HepG2 (cell line): Measurements from ENCODE around the gene ERVH48-1.

ENCODE experiments used
- ARNTL ChIP-seq: sonication (generic); formaldehyde crosslinking; IDR thresholded peaks from 2 replicates; pipeline ENCODE4 v1.4.0; 2020; ENCODE audit warnings: mild to moderate bottlenecking, missing genetic modification reagents
- EHMT2 ChIP-seq: fragments of 200-600 bp; sonication (generic); IDR thresholded peaks from 2 replicates; pipeline ENCODE4 v1.7.0; 2017; ENCODE audit warnings: antibody characterized with exemption, low read depth, low read length, borderline replicate concordance
- EP300 ChIP-seq, 3 experiments: sonication (generic) in 1 of 3; formaldehyde crosslinking in 1 of 3; IDR thresholded peaks; 2 replicates each; pipeline versions ENCODE4 v1.5.1 to v1.6.1; 2011 to 2020; ENCODE audit warnings: low read depth in 2 of 3, low read length in 2 of 3, borderline replicate concordance in 1 of 3, improper control_type of control experiment in 1 of 3, mild to moderate bottlenecking in 1 of 3, missing genetic modification reagents in 1 of 3, moderate library complexity in 1 of 3
- MEF2D ChIP-seq: sonication (generic); formaldehyde crosslinking; IDR thresholded peaks from 2 replicates; pipeline ENCODE4 v1.5.1; 2020; ENCODE audit warnings: mild to moderate bottlenecking, missing genetic modification reagents
- PRPF4 ChIP-seq: fragments of 200-400 bp; formaldehyde crosslinking; IDR thresholded peaks from 2 replicates; pipeline ENCODE4 v1.6.1; 2016; ENCODE audit warnings: low read length, low read depth; ENCODE audit not compliant: poor library complexity, severe bottlenecking
- RFX5 ChIP-seq: IDR thresholded peaks from 2 replicates; pipeline ENCODE4 v1.6.1; 2011; ENCODE audit warnings: low read depth, low read length, improper control_type of control experiment
- ZNF510 ChIP-seq: sonication (generic); formaldehyde crosslinking; IDR thresholded peaks from 2 replicates; pipeline ENCODE4 v1.4.0; 2020; ENCODE audit warnings: low read depth, mild to moderate bottlenecking, missing genetic modification reagents
- TF ChIP-seq, protein P1 (sequence below), 2 experiments: sonication (generic) in 1 of 2; formaldehyde crosslinking in 1 of 2; IDR thresholded peaks; 2 replicates each; pipeline versions ENCODE4 v1.4.0 to v1.6.1; 2018 to 2020; ENCODE audit warnings: missing genetic modification reagents in 2 of 2, borderline replicate concordance in 1 of 2, low read depth in 1 of 2, mild to moderate bottlenecking in 1 of 2, missing biosample characterization in 1 of 2
- TF ChIP-seq, protein P2 (sequence below): sonication (generic); formaldehyde crosslinking; IDR thresholded peaks from 2 replicates; pipeline ENCODE4 v1.5.0; 2020; ENCODE audit warnings: missing genetic modification reagents

DNA sequence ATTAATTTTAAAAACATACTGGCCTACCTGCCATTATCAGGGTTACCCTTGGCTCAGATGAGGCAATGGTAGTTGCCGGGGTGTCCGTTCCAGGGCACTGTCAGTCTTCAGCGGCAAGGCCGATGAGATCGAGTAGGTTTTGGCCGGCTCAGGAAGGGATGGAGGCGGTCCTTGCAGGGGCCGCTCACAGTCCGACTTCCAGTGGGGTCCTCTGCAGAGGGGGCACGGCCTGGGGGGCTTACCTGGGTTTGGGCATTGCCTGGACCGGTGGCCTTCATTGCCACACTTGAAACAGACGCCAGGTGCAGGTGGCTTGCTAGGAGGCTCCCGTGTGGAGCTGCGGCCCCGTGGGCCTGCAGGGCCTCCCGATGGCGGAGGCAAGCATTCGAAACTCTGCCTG is 2.5 kb downstream of the ERVH48-1 start:
- TF ChIP-seq EHMT2 (no peak), ARNTL (CRISPR knock-in tag) (no peak), PRPF4 (no peak), MEF2D (no peak), ZNF510 (no peak), RFX5 (no peak), EP300 (IDR thresholded peaks at IDR 0.05; ENCODE audit: low read depth in 2 of 2, low read length in 2 of 2) (no peak), EP300 (CRISPR knock-in tag; IDR thresholded peaks at IDR 0.05; ENCODE audit: borderline replicate concordance) (no peak)
- TF ChIP-seq, protein P1, sequence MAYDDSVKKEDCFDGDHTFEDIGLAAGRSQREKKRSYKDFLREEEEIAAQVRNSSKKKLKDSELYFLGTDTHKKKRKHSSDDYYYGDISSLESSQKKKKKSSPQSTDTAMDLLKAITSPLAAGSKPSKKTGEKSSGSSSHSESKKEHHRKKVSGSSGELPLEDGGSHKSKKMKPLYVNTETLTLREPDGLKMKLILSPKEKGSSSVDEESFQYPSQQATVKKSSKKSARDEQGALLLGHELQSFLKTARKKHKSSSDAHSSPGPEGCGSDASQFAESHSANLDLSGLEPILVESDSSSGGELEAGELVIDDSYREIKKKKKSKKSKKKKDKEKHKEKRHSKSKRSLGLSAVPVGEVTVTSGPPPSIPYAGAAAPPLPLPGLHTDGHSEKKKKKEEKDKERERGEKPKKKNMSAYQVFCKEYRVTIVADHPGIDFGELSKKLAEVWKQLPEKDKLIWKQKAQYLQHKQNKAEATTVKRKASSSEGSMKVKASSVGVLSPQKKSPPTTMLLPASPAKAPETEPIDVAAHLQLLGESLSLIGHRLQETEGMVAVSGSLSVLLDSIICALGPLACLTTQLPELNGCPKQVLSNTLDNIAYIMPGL (CRISPR knock-in tag; IDR thresholded peaks at IDR 0.05; ENCODE audit: borderline replicate concordance in 1 of 2, low read depth in 1 of 2) = no peak
- TF ChIP-seq, protein P2, sequence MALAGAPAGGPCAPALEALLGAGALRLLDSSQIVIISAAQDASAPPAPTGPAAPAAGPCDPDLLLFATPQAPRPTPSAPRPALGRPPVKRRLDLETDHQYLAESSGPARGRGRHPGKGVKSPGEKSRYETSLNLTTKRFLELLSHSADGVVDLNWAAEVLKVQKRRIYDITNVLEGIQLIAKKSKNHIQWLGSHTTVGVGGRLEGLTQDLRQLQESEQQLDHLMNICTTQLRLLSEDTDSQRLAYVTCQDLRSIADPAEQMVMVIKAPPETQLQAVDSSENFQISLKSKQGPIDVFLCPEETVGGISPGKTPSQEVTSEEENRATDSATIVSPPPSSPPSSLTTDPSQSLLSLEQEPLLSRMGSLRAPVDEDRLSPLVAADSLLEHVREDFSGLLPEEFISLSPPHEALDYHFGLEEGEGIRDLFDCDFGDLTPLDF = no peak
